Endothelial cell of umbilical vein (primary cell): Measurements from ENCODE around the gene OCEL1.

Source experiments
- EZH2 ChIP-seq: IDR thresholded peaks from 2 replicates; pipeline ENCODE4 v1.6.1; 2012; ENCODE audit warnings: borderline replicate concordance, low read depth, mild to moderate bottlenecking, moderate library complexity, low read length, inconsistent platforms; ENCODE audit not compliant: severe bottlenecking
- FOS ChIP-seq: IDR thresholded peaks from 2 replicates; pipeline ENCODE4 v1.6.1; 2011; ENCODE audit warnings: mild to moderate bottlenecking, low read length, moderate library complexity, borderline replicate concordance; ENCODE audit not compliant: insufficient read depth
- POLR2A ChIP-seq: IDR thresholded peaks from 2 replicates; pipeline ENCODE4 v1.6.1; 2012; ENCODE audit warnings: low read depth, mild to moderate bottlenecking, control low read depth, low read length
- POLR2AphosphoS5 ChIP-seq: IDR thresholded peaks from 2 replicates; pipeline ENCODE4 v1.6.1; 2012; ENCODE audit warnings: low read depth, mild to moderate bottlenecking, control low read depth, low read length, moderate library complexity; ENCODE audit not compliant: insufficient read depth
- TF ChIP-seq, protein P1 (sequence below), 2 donors: IDR thresholded peaks; 1 replicate in 1 of 2; 2 replicates in 1 of 2; pipeline ENCODE4 v1.5.1; 2011; ENCODE audit warnings: low read length in 2 of 2, mild to moderate bottlenecking in 2 of 2, moderate library complexity in 2 of 2, control low read depth in 1 of 2, inconsistent platforms in 1 of 2, low read depth in 1 of 2; ENCODE audit not compliant: insufficient read depth in 1 of 2; ENCODE audit errors: extremely low read depth in 1 of 2
- TF ChIP-seq, protein P2 (sequence below): IDR thresholded peaks from 2 replicates; pipeline ENCODE4 v1.6.1; 2011; ENCODE audit not compliant: insufficient read depth, insufficient read length

DNA sequence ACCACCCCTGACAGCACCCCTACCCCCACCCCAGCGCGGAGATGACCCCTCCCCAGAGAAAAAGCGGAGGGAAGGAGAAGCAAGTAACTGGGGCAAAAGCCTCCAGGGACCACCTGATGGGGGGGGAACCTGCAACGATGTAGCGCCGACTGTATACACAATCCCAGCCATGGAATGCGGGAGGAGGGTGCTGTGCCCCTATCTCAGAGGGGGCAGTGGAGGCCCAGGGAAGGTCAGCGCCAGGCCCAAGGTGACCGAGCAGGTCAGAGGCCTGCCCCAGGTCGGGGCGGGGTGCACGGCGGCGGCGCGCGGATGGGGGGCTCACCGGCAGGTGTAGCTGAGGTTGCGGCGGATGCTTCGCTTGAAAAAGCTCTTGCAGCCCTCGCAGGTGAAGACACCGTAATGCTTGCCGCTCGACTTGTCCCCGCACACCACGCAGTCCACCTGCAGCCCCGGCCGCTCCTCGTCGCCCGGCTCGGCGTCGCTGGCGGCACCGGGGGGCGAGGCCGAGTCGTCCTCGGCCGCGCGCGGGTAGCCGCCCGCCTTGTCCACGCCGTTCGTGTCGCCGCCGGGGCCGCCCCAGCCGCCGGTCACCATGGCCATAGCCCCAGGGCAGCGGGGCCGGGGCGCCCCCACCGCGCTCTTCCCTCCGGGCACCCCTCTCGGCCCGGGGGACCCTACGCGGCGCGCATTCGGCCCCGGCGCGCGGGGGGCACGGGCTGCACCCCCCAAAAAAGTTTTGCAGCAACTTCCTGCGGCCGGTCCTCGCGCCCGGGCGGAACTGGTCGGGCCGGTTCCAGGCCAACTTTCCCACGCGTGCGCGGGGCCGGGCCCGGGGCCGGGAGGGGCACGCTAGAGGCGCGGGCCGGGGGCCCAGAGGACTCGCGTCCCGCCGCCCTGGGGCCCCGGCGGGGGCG lies 18.9 kb downstream of the OCEL1 start:
- no peak for TF ChIP-seq POLR2A
- TF ChIP-seq, protein P1, sequence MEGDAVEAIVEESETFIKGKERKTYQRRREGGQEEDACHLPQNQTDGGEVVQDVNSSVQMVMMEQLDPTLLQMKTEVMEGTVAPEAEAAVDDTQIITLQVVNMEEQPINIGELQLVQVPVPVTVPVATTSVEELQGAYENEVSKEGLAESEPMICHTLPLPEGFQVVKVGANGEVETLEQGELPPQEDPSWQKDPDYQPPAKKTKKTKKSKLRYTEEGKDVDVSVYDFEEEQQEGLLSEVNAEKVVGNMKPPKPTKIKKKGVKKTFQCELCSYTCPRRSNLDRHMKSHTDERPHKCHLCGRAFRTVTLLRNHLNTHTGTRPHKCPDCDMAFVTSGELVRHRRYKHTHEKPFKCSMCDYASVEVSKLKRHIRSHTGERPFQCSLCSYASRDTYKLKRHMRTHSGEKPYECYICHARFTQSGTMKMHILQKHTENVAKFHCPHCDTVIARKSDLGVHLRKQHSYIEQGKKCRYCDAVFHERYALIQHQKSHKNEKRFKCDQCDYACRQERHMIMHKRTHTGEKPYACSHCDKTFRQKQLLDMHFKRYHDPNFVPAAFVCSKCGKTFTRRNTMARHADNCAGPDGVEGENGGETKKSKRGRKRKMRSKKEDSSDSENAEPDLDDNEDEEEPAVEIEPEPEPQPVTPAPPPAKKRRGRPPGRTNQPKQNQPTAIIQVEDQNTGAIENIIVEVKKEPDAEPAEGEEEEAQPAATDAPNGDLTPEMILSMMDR (IDR thresholded peaks at IDR 0.05; ENCODE audit: extremely low read depth in 1 of 2, insufficient read depth in 1 of 2, low read depth in 1 of 2, low read length in 2 of 2) = no peak
- no peak for TF ChIP-seq EZH2
- no peak for TF ChIP-seq FOS
- TF ChIP-seq, protein P2, sequence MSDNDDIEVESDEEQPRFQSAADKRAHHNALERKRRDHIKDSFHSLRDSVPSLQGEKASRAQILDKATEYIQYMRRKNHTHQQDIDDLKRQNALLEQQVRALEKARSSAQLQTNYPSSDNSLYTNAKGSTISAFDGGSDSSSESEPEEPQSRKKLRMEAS = no peak
- no peak for TF ChIP-seq POLR2AphosphoS5
